ENCODE measurements around the gene NDUFA13. TPM values are rescaled to one million over a fixed set of nuclear protein-coding genes. Genes with fewer than 3 reads are reported as not detected.

Gene NDUFA13
- polyA plus RNA-seq, 1 experiment = 388 TPM

- H3K27me3 ChIP-seq (ENCODE audit: control insufficient read depth, insufficient read depth, low read length) = no peaks in the 10 kb centered on the region
- no peak overlapping the region for H3K4me3 ChIP-seq (ENCODE audit: low read depth, low read length)
- TF ChIP-seq CTCF (IDR thresholded peaks at IDR 0.05; ENCODE audit: low read depth, low read length) = no peak
- CTCF ChIA-PET = interaction anchor here (0.6 to 5.0 kb wide), 8 partner anchors 10 to 512 kb away, joined by 3 to 94 read pairs (median 7); partner anchors contain the start of gene GMIP
- H3K9me3 ChIP-seq (ENCODE audit: control insufficient read depth, insufficient read depth, low read length) = no peaks in the 10 kb centered on the region; the same call in 1 of the 2 replicates
- H3K27ac ChIP-seq (ENCODE audit: low read depth, low read length) = no peak overlapping the region
- POLR2A ChIA-PET = interaction anchor here (0.6 to 1.2 kb wide), 5 partner anchors 60 to 178 kb away, joined by 3 to 8 read pairs (median 4); no protein-coding TSS in a partner anchor
- no peak for DNase-seq (ENCODE audit: low read depth, low spot score)
These were observed 14.9 kb downstream of the NDUFA13 start for GRCh38 chr19:19530889-19531288.

- no peak overlapping the region for H3K27ac ChIP-seq (ENCODE audit: low read depth, low read length)
- no peak overlapping the region for H3K4me3 ChIP-seq (ENCODE audit: low read depth, low read length)
- peak; percentile 97 for TF ChIP-seq CTCF (IDR thresholded peaks at IDR 0.05; ENCODE audit: low read depth, low read length)
- CTCF ChIA-PET = interaction anchor here (0.7 to 5.0 kb wide), 19 partner anchors 10 to 428 kb away, joined by 3 to 94 read pairs (median 6); partner anchors contain the start of genes GMIP and NDUFA13
- POLR2A ChIA-PET = interaction anchor here (0.6 to 1.2 kb wide), 4 partner anchors 16 to 137 kb away, joined by 3 to 4 read pairs (median 4); partner anchors contain the start of genes NDUFA13, TSSK6 and ZNF101
- no peaks in the 10 kb centered on the region; the same call in 1 of the 2 replicates for H3K9me3 ChIP-seq (ENCODE audit: control insufficient read depth, insufficient read depth, low read length)
- DNase-seq (ENCODE audit: low read depth, low spot score) = no peak
- no peaks in the 10 kb centered on the region for H3K27me3 ChIP-seq (ENCODE audit: control insufficient read depth, insufficient read depth, low read length)
These were observed 16.2 kb downstream of the NDUFA13 start for GRCh38 chr19:19531951-19532805.

GRCh38 chr19:19532806-19533701, 17.0 kb downstream of the NDUFA13 start:
- Histone ChIP-seq H3K27ac (ENCODE audit: low read depth, low read length) (no peak overlapping the region), H3K27me3 (ENCODE audit: control insufficient read depth, insufficient read depth, low read length) (peaks cover 6% of the 10 kb centered on the region), H3K9me3 (ENCODE audit: control insufficient read depth, insufficient read depth, low read length) (peaks cover 3% of the 10 kb centered on the region; the same call in 1 of the 2 replicates), H3K4me3 (ENCODE audit: low read depth, low read length) (no peak overlapping the region)
- TF ChIP-seq CTCF (IDR thresholded peaks at IDR 0.05; ENCODE audit: low read depth, low read length) = no peak
- POLR2A ChIA-PET = interaction anchor here (0.9 to 1.2 kb wide), 2 partner anchors 16 to 17 kb away, joined by 3 to 4 read pairs; partner anchors contain the start of genes NDUFA13 and TSSK6
- CTCF ChIA-PET = interaction anchor here (0.8 to 5.0 kb wide), 16 partner anchors 11 to 427 kb away, joined by 3 to 94 read pairs (median 6); partner anchors contain the start of genes GMIP and NDUFA13
- no peak for DNase-seq (ENCODE audit: low read depth, low spot score)

- Histone ChIP-seq H3K4me3 (ENCODE audit: low read depth, low read length) (no peak overlapping the region), H3K27me3 (ENCODE audit: control insufficient read depth, insufficient read depth, low read length) (peaks cover 11% of the 10 kb centered on the region), H3K27ac (ENCODE audit: low read depth, low read length) (no peak overlapping the region), H3K9me3 (ENCODE audit: control insufficient read depth, insufficient read depth, low read length) (peaks cover 3% of the 10 kb centered on the region; the same call in 1 of the 2 replicates)
- CTCF ChIA-PET = no interaction called here
- no peak for DNase-seq (ENCODE audit: low read depth, low spot score)
- POLR2A ChIA-PET = no interaction called here
- no peak for TF ChIP-seq CTCF (IDR thresholded peaks at IDR 0.05; ENCODE audit: low read depth, low read length)
These were observed 17.8 kb downstream of the NDUFA13 start for GRCh38 chr19:19533841-19534240.
